Esophagus (tissue), 2 donors: ENCODE measurements around the gene LAMB3. TPM values are rescaled to one million over a fixed set of nuclear protein-coding genes. Genes with fewer than 3 reads are reported as not detected.

ENCODE experiments used
- H3K27ac ChIP-seq, 2 donors: one replicate each; pipeline ENCODE4 v1.5.1; 2013; ENCODE audit warnings: low read depth in 2 of 2, mild to moderate bottlenecking in 2 of 2, inconsistent platforms in 1 of 2, low read length in 1 of 2, moderate library complexity in 1 of 2
- H3K27me3 ChIP-seq, 2 donors: one replicate each; pipeline ENCODE4 v1.6.1; 2013; ENCODE audit warnings: low read length in 2 of 2, control low read depth in 1 of 2, mild to moderate bottlenecking in 1 of 2; ENCODE audit not compliant: insufficient read depth in 2 of 2, control insufficient read depth in 1 of 2
- H3K36me3 ChIP-seq, 2 donors: one replicate each; pipeline ENCODE4 v1.6.1; 2013; ENCODE audit warnings: low read length in 1 of 2; ENCODE audit not compliant: control insufficient read depth in 2 of 2, insufficient read depth in 2 of 2
- H3K4me1 ChIP-seq, 2 donors: one replicate each; pipeline ENCODE4 v1.6.1; 2013; ENCODE audit warnings: low read length in 1 of 2; ENCODE audit not compliant: control insufficient read depth in 2 of 2, insufficient read depth in 2 of 2
- H3K4me3 ChIP-seq, 2 donors: one replicate each; pipeline ENCODE4 v1.5.1; 2013; ENCODE audit warnings: low read length in 2 of 2, mild to moderate bottlenecking in 2 of 2, low read depth in 1 of 2, moderate library complexity in 1 of 2
- H3K9me3 ChIP-seq, 2 donors: one replicate each; pipeline ENCODE4 v1.6.1; 2013; ENCODE audit warnings: mild to moderate bottlenecking in 2 of 2, low read depth in 1 of 2, low read length in 1 of 2, moderate library complexity in 1 of 2; ENCODE audit not compliant: control insufficient read depth in 2 of 2, insufficient read depth in 1 of 2
- WGBS, 2 donors: extraction: QIAGEN DNeasy Blood & Tissue Kit; methylation state at CpG; one replicate each; pipeline ENCODE4 v1.1.7; 2013; 5-methylcytosine and 5-hydroxymethylcytosine counted together
- polyA plus RNA-seq, 2 donors: library from polyadenylated mRNA; stranded (reverse); fragments of 200-250 nt; gene quantifications; one replicate each; pipeline ENCODE4 v1.2.3, GENCODE V29; 2013
- donor health status: healthy with polysubstance abuse.
- donor health status: Bipolar disorder and iron deficiency.

LAMB3 gene
- polyA plus RNA-seq, 2 donors, result 15.2 to 31.1 TPM

DNA sequence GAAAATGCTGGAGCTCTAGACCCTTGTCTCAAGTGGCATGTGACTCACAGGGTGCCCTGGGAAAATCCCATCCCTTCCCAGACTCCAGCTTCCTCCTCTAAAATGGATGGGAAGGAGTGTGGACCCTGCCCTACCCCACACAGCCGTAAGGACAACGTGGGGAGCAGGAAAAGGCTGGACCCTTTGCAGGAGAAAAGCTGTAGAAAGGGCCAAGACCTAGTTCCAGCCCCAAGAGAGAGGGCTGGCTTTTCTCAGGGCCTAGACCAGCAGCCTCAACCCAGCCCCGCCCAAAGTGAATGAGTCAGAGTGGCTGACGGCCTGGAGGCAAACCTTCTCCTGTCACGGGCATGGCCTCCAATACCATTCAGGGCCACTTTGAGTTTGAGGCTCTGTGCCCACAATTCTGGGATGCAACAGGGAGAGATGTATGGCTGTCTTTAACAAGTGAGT lies 1.1 kb downstream of the LAMB3 start:
- no peaks in the 10 kb centered on the region for H3K36me3 ChIP-seq
- H3K27me3 ChIP-seq, result no peaks in the 10 kb centered on the region
- WGBS, 2 donors, result 22 to 27% methylated on average over 5 of the region's 5 CpGs
- H3K4me3 ChIP-seq, result peak overlapping the region; percentile 9 to 16
- H3K9me3 ChIP-seq, result peaks cover 0 to 2% of the 10 kb centered on the region in 2 donors
- peak overlapping the region; percentile 89 for H3K27ac ChIP-seq
- H3K4me1 ChIP-seq, result peaks cover 2 to 31% of the 10 kb centered on the region in 2 donors

DNA sequence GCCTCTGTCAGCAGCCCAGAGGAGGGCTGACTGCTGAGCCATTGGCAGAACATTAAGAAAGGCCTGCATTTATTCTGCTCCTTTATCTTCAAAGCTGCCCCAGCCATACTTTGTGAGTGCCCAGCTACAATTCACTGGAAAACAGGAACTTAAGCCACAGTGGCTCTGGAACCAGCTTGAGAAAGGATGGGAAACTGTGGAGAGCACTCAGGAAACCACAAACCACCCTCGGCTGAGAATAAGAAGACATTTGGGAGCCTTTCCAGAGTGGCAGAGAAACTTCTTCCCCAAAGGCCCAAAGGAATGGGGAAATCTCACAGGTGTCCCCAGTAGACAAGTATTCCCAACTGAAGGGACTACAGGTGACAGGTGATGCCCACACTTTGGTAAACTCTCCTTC lies 1.8 kb downstream of the LAMB3 start:
- peaks cover 0 to 2% of the 10 kb centered on the region in 2 donors for H3K9me3 ChIP-seq
- peaks cover 2 to 24% of the 10 kb centered on the region in 2 donors for H3K4me1 ChIP-seq
- WGBS, 2 donors, result 33 to 71% methylated on average over 1 of the region's 1 CpG
- no peaks in the 10 kb centered on the region for H3K27me3 ChIP-seq
- H3K36me3 ChIP-seq, result no peaks in the 10 kb centered on the region
- peak overlapping the region in 1 of 2 donors; percentile 9 for H3K4me3 ChIP-seq
- H3K27ac ChIP-seq, result peak overlapping the region; percentile 42 to 84

DNA sequence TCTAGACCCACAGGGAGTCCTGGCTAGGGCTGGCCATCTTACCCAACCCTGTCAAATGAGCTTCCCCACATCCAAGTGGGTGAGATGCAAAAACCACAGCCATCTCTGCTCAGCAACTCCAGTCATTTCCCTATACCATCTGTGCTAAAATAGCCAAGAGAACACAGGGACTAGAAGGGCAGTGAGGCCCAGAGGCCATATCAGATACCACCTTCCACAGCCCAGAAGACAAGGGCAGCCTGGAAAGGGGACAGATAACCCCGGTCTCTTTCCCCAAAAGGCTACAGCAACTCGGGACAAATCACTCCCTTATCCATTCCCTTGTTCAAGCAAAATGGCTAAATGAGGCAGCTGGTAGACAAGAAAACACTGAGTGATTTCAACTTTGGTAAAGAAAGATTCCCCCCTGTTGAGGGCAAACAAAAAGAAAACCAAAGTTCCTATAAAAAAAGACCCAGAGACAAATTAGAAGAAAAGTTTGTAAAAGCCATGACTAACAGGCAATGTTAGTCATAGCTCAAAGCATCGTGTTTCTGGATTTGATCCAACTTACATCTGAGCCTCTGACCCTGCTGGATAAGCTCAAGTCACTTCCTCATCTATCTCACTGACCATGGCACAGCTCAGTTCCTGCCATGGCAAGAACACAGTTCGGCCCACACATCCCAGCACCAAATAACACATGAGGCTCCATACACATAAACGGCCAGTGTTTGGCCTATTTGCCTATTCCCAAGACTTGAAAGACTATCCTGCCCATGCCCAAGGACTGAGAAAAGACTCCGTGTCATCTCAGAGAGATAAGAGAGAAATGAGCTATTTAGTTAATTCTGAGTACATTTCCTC lies 3.1 kb downstream of the LAMB3 start:
- H3K4me3 ChIP-seq, result no peak overlapping the region
- no peaks in the 10 kb centered on the region for H3K36me3 ChIP-seq
- peak overlapping the region in 1 of 2 donors; percentile 28 for H3K27ac ChIP-seq
- 36 to 45% methylated on average over 6 of the region's 6 CpGs for WGBS, 2 donors
- peaks cover 2 to 20% of the 10 kb centered on the region in 2 donors for H3K4me1 ChIP-seq
- no peaks in the 10 kb centered on the region for H3K27me3 ChIP-seq
- peaks cover 0 to 2% of the 10 kb centered on the region in 2 donors for H3K9me3 ChIP-seq

DNA sequence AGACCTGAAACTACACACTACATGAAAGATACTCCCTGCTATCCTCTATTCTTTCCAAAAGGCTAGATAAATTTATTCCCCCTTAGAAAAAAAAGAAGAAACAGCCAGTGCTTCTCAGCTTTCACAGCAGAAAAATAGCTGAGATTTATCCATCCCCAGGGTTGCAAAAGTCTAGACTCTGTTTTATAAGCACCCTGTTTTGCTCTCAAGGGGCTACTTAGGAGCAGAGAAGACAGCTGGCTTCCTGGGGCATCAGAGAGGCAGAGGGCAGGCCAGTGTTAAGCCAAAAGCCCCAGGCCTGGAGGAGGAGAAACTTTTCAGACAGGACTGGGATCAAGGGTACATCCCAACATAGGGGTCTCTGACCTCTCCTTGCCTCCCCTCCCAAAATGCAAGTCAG lies 3.9 kb downstream of the LAMB3 start:
- Histone ChIP-seq H3K4me1 (peaks cover 3 to 21% of the 10 kb centered on the region in 2 donors), H3K9me3 (peaks cover 0 to 2% of the 10 kb centered on the region in 2 donors), H3K27ac (no peak overlapping the region), H3K36me3 (no peaks in the 10 kb centered on the region), H3K4me3 (no peak overlapping the region), H3K27me3 (no peaks in the 10 kb centered on the region)

DNA sequence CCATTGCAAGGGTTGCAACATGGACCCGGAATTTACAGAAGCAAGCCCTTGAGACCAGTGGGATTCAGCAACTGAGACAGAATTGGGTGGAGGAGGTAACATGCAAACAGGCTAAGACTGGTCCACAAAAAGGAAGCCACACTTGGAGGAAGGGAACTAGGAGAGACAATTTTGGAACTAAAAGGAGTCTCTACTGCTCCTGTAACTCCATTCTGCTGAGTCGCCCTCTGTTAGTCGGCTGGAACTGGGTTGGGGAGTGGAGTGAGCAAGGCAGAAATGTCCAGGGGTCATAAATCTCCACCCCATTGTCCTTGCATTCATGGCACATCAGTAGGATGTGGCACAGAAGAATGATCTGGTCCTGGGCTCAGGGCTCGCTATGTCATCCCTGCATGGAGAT lies 5.1 kb downstream of the LAMB3 start:
- Histone ChIP-seq H3K27me3 (no peaks in the 10 kb centered on the region), H3K27ac (no peak overlapping the region), H3K36me3 (no peaks in the 10 kb centered on the region), H3K4me1 (peaks cover 8 to 19% of the 10 kb centered on the region in 2 donors), H3K9me3 (peaks cover 0 to 2% of the 10 kb centered on the region in 2 donors), H3K4me3 (no peak overlapping the region)
- 69 to 78% methylated on average over 4 of the region's 4 CpGs for WGBS, 2 donors

DNA sequence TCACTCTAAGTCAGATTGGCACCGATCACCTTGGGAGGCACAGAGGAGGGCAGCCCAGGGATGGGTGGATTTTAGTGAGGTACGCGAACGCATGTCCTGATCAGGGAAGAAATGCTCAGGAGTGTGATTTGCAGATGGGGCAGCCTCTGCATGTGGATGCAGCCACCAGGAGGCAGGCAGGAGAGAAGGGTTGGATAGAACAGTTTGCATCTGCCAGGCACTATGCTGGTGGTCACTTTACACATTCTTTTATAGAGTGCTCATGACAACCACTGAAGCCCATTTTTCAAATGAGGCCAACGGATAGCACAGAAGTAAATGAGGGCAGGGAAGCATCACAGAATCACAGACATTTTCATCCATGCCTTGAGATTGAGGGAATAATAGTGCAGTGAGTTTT lies 5.7 kb downstream of the LAMB3 start:
- peaks cover 0 to under 1% of the 10 kb centered on the region in 2 donors for H3K9me3 ChIP-seq
- no peak overlapping the region for H3K27ac ChIP-seq
- no peaks in the 10 kb centered on the region for H3K36me3 ChIP-seq
- H3K4me3 ChIP-seq, result no peak overlapping the region
- peaks cover 8 to 18% of the 10 kb centered on the region in 2 donors for H3K4me1 ChIP-seq
- H3K27me3 ChIP-seq, result no peaks in the 10 kb centered on the region
- WGBS, 2 donors, result 90 to 91% methylated on average over 5 of the region's 5 CpGs

DNA sequence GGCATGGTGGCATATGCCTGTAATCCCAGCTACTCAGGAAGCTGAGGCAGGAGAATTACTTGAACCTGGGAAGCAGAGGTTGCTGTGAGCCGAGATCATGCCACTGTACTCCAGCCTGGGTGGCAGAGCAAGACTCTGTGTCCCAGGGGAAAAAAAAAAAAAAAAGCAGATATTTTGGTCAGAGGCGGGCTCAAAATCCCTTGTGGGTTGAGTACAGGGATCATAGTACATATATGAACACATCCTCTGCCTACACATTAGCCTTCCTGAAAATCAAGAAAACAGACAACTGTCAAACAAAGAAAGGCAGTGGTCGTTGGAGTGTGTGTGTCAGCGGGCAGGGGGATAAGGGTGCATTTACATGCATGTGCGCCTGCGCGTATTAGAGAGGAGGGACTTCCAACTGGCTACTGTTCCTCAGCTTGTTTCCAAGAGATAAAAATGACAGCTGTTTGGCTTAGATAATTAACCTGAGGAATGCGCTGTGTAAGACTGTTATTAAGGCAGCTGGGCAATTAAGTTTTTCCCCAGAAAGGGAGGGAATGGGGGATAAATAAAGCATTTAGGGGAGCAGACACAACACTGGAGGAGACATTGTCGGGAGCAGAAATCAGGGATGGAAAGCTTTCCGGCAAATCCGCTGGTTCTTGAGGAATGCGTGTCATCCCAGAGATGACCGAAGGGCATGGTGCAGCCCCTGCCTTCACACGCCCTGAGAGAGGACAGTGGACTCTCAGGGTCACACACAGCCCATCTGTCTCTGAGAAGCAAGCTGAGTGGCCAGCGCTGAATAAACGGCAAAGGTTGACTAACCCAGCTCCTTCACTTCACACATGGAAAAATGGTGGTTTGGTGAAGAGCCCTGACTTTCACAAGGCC lies 6.4 kb downstream of the LAMB3 start:
- H3K9me3 ChIP-seq, result no peaks in the 10 kb centered on the region
- H3K4me3 ChIP-seq, result no peak overlapping the region
- 65 to 69% methylated on average over 16 of the region's 16 CpGs for WGBS, 2 donors
- H3K27ac ChIP-seq, result no peak overlapping the region
- H3K27me3 ChIP-seq, result no peaks in the 10 kb centered on the region
- peaks cover 8 to 15% of the 10 kb centered on the region in 2 donors for H3K4me1 ChIP-seq
- no peaks in the 10 kb centered on the region for H3K36me3 ChIP-seq

DNA sequence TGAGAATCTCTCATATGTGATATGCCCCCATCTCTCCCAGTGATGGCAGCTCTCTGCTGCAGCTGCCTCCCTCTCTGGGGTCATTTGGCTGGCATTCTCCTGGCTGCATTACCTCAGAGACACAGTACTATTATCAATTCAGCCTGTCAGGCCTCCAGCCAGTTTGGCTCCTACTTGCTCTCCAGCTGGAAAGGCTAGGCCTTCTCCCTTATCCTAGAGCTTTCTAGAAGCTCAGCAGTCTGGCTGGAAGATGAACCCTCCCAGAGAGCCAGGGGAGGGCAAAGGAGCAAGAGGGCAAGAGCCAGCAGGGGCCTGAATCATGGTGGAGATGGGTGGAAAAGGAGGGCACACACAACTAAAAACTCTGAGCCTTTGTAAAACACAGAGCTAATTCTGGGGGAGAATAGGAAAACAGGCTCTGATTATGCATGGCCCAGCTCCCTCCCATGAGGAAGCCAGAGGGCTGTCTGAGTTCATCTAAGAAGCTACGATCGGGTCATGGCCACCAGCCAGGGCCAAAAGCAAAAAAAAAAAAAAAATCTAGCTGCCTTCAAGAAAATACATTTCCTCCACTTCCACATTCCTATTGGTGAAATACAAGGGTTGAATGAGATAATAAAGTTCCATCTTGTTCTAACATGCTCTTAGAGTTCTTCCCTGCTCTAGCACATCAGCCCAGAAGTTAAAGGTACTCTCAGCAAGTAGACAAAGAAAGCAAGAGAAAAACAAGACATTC lies 8.8 kb downstream of the LAMB3 start:
- no peaks in the 10 kb centered on the region for H3K36me3 ChIP-seq
- H3K27me3 ChIP-seq, result no peaks in the 10 kb centered on the region
- H3K4me3 ChIP-seq, result no peak overlapping the region
- peak overlapping the region; percentile 61 to 74 for H3K27ac ChIP-seq
- H3K9me3 ChIP-seq, result no peaks in the 10 kb centered on the region
- H3K4me1 ChIP-seq, result peaks cover 6% of the 10 kb centered on the region in 2 donors
- WGBS, 2 donors, result 16 to 26% methylated on average over 2 of the region's 2 CpGs

DNA sequence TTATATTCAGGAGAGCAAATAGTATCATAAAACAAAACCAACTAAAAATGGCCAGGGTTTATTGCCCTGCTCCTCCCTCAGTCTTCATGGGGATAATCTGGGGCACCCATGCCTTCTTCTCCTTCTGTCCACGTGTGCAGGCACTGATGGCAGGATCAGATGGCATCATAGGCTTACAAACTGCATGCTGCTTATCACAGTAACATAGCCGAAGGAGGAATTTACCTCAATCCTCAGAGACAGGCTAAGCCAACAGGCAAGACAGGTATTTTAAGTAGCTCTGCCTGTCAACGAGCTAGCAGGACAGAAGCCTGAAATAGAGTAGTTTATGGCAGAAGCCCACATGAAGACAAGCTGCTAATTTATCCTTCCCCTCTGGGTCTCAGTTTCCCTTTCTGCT lies 9.4 kb downstream of the LAMB3 start:
- no peaks in the 10 kb centered on the region for H3K27me3 ChIP-seq
- H3K27ac ChIP-seq, result peak overlapping the region in 1 of 2 donors; percentile 61
- no peaks in the 10 kb centered on the region for H3K36me3 ChIP-seq
- WGBS, 2 donors, result 15 to 24% methylated on average over 3 of the region's 3 CpGs
- H3K4me1 ChIP-seq, result peaks cover 6% of the 10 kb centered on the region in 2 donors
- no peak overlapping the region for H3K4me3 ChIP-seq
- no peaks in the 10 kb centered on the region for H3K9me3 ChIP-seq
